Parathyroid adenoma (tissue), 2 donors: Measurements from ENCODE around the gene PHF1.
A peak's percentile ranks its signal among the peaks of the same experiment; 100 is the strongest.

Source experiments
- H2AFZ ChIP-seq: fragments of 300-600 bp; sonication (generic); one replicate; pipeline ENCODE4 v1.7.0; 2017; ENCODE audit warnings: antibody characterized with exemption, mild to moderate bottlenecking
- H3K27ac ChIP-seq: fragments of 300-600 bp; sonication (generic); one replicate; pipeline ENCODE4 v1.7.0; 2017
- H3K27me3 ChIP-seq: fragments of 300-600 bp; sonication (generic); one replicate; pipeline ENCODE4 v1.7.0; 2017; ENCODE audit warnings: low read length; ENCODE audit not compliant: control insufficient read depth, insufficient read depth
- H3K36me3 ChIP-seq: fragments of 300-600 bp; sonication (generic); one replicate; pipeline ENCODE4 v1.7.0; 2017; ENCODE audit warnings: low read length; ENCODE audit not compliant: control insufficient read depth, insufficient read depth
- H3K4me1 ChIP-seq: fragments of 300-600 bp; sonication (generic); one replicate; pipeline ENCODE4 v1.7.0; 2017; ENCODE audit warnings: control low read depth
- H3K4me2 ChIP-seq: fragments of 300-600 bp; sonication (generic); one replicate; pipeline ENCODE4 v1.7.0; 2017; ENCODE audit warnings: low read length
- H3K4me3 ChIP-seq: fragments of 300-600 bp; sonication (generic); one replicate; pipeline ENCODE4 v1.7.0; 2017; ENCODE audit warnings: low read depth, low read length
- H3K79me2 ChIP-seq: fragments of 300-600 bp; sonication (generic); one replicate; pipeline ENCODE4 v1.7.0; 2017; ENCODE audit warnings: control low read depth
- H3K9ac ChIP-seq: fragments of 300-600 bp; sonication (generic); one replicate; pipeline ENCODE4 v1.7.0; 2017; ENCODE audit warnings: mild to moderate bottlenecking
- H3K9me3 ChIP-seq: fragments of 300-600 bp; sonication (generic); one replicate; pipeline ENCODE4 v1.7.0; 2017; ENCODE audit warnings: low read length; ENCODE audit not compliant: control insufficient read depth
- CTCF ChIP-seq: fragments of 300-600 bp; sonication (generic); IDR thresholded peaks from one replicate; pipeline ENCODE4 v1.7.0; 2017; ENCODE audit warnings: antibody characterized with exemption, mild to moderate bottlenecking
- donor health status: primary hyperparathyroidism.

PHF1 gene

DNA sequence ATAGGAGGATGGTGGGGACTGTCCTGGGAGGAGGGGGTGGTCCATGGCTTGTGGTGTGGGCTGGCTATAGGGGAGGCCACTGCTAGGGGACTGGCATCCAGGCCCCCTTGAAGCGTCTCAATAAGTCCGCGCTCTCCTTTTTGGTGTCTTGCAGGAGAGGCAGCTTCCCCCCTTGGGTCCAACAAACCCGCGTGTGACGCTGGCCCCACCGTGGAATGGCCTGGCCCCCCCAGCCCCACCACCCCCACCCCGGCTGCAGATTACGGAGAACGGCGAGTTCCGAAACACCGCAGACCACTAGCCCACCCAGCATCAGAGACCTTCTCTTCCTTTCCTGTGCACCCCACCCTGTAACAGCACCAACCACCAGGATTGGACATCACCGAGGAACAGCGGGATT is 40.8 kb downstream of the PHF1 start:
- TF ChIP-seq CTCF = no peak
- Histone ChIP-seq H3K4me1 (no peaks in the 10 kb centered on the region), H3K79me2 (no peaks in the 10 kb centered on the region), H3K27ac (no peak overlapping the region), H2AFZ (no peak overlapping the region), H3K36me3 (no peaks in the 10 kb centered on the region), H3K4me3 (no peak overlapping the region), H3K4me2 (no peak overlapping the region), H3K9ac (no peak overlapping the region), H3K9me3 (no peaks in the 10 kb centered on the region), H3K27me3 (no peaks in the 10 kb centered on the region)

- Histone ChIP-seq H3K9me3 (no peaks in the 10 kb centered on the region), H3K9ac (no peak overlapping the region), H3K4me1 (no peaks in the 10 kb centered on the region), H3K79me2 (no peaks in the 10 kb centered on the region), H3K4me2 (no peak overlapping the region), H3K27me3 (no peaks in the 10 kb centered on the region), H3K4me3 (no peak overlapping the region), H3K27ac (no peak overlapping the region), H3K36me3 (no peaks in the 10 kb centered on the region), H2AFZ (no peak overlapping the region)
- TF ChIP-seq CTCF = no peak
These were observed 41.7 kb downstream of the PHF1 start for GRCh38 chr6:33452496-33452895.

DNA sequence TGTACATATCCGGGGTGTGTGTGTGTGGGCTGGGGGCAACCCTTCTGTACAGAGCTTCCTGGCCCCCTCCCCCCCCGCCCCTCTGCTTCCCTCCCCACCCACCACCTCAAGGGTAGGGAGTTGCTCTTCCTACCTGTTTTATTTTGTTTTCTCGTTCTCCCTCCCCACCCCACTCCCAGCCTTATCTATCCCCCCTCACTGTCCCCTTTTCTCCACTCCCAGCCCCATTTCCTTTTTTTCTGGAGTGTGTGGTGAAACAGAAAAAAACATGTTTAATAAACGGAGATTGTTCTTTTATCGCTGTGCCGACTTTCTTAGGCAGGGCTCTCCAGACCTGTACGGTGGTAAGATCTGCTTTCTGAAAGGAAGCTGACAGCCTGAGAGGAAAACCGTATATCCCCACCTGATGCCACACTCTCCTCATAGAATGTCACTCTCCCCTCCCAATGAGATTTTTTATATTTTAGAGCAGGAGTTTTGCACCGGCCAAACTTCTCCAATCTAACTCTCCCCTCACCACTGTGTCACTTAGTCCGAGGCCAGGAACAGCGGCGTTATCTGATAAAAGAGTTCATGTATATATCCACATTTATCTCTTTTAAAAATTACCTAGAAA is 42.7 kb downstream of the PHF1 start:
- peak overlapping the region; percentile 95 for H3K4me3 ChIP-seq
- peak overlapping the region; percentile 94 for H3K4me2 ChIP-seq
- no peaks in the 10 kb centered on the region for H3K9me3 ChIP-seq
- H3K27me3 ChIP-seq = no peaks in the 10 kb centered on the region
- peak overlapping the region; percentile 75 for H2AFZ ChIP-seq
- no peaks in the 10 kb centered on the region for H3K36me3 ChIP-seq
- no peak for TF ChIP-seq CTCF
- no peaks in the 10 kb centered on the region for H3K4me1 ChIP-seq
- no peak overlapping the region for H3K9ac ChIP-seq
- peak overlapping the region; percentile 52 for H3K27ac ChIP-seq
- no peaks in the 10 kb centered on the region for H3K79me2 ChIP-seq

- no peak for TF ChIP-seq CTCF
- peak within 1 kb of the TSS; percentile 52 for H3K27ac ChIP-seq
These were observed 43.5 kb downstream of the PHF1 start, which contains the start of gene ZBTB9 for GRCh38 chr6:33454009-33454946. Gene ZBTB9, plus strand, starts transcription at chr6:33454576. Its CDS starts 525 bp downstream, at chr6:33455101.

More at GRCh38 chr6:33454009-33454946, 43.5 kb downstream of the PHF1 start, which contains the start of gene ZBTB9:
- H3K27me3 ChIP-seq = no peaks in the 10 kb centered on the region
- no peak within 1 kb of the TSS for H3K9ac ChIP-seq
- peak within 1 kb of the TSS; percentile 75 for H2AFZ ChIP-seq
- no peaks in the 10 kb centered on the region for H3K4me1 ChIP-seq
- no peaks in the 10 kb centered on the region for H3K79me2 ChIP-seq
- H3K4me3 ChIP-seq = peak within 1 kb of the TSS; percentile 95
- H3K4me2 ChIP-seq = peak within 1 kb of the TSS; percentile 94
- no peaks in the 10 kb centered on the region for H3K36me3 ChIP-seq
- H3K9me3 ChIP-seq = no peaks in the 10 kb centered on the region
